Vagina (tissue), 2 donors: Measurements from ENCODE around the gene TIGD4.

Experiments used
- CTCF ChIP-seq, 3 experiments: fragments of 450-650 bp in 2 of 3; fragments of 200-600 bp in 1 of 3; sonication (generic) in 1 of 3; IDR thresholded peaks; one replicate each; pipeline ENCODE4 v1.5.1; 2017 to 2019; ENCODE audit warnings: antibody characterized with exemption in 3 of 3, mild to moderate bottlenecking in 2 of 3, moderate library complexity in 2 of 3
- POLR2A ChIP-seq, 2 donors: fragments of 450-650 bp; IDR thresholded peaks; one replicate each; pipeline ENCODE4 v1.6.1; 2017; ENCODE audit warnings: antibody characterized with exemption in 2 of 2, mild to moderate bottlenecking in 2 of 2, moderate library complexity in 2 of 2
- POLR2AphosphoS5 ChIP-seq, 2 donors: sonication (generic); formaldehyde crosslinking; IDR thresholded peaks; one replicate each; pipeline ENCODE4 v1.9.0; 2017; ENCODE audit warnings: antibody characterized with exemption in 2 of 2, mild to moderate bottlenecking in 2 of 2, low read depth in 1 of 2; ENCODE audit not compliant: insufficient read depth in 1 of 2

GRCh38 chr4:152777488-152777887, 2.0 kb downstream of the TIGD4 start:
- no peak for TF ChIP-seq CTCF (IDR thresholded peaks at IDR 0.05)
- no peak for TF ChIP-seq POLR2A (IDR thresholded peaks at IDR 0.05)
- TF ChIP-seq POLR2AphosphoS5 (IDR thresholded peaks at IDR 0.05; ENCODE audit: insufficient read depth in 1 of 2, low read depth in 1 of 2): no peak
